ENCODE data around the gene PIM1.
"Not testable (repeated sequence)": the region's sequence is repeated elsewhere in the genome, so short reads cannot be mapped to it uniquely, and the experiment has no call there.

The PIM1 gene

DNA sequence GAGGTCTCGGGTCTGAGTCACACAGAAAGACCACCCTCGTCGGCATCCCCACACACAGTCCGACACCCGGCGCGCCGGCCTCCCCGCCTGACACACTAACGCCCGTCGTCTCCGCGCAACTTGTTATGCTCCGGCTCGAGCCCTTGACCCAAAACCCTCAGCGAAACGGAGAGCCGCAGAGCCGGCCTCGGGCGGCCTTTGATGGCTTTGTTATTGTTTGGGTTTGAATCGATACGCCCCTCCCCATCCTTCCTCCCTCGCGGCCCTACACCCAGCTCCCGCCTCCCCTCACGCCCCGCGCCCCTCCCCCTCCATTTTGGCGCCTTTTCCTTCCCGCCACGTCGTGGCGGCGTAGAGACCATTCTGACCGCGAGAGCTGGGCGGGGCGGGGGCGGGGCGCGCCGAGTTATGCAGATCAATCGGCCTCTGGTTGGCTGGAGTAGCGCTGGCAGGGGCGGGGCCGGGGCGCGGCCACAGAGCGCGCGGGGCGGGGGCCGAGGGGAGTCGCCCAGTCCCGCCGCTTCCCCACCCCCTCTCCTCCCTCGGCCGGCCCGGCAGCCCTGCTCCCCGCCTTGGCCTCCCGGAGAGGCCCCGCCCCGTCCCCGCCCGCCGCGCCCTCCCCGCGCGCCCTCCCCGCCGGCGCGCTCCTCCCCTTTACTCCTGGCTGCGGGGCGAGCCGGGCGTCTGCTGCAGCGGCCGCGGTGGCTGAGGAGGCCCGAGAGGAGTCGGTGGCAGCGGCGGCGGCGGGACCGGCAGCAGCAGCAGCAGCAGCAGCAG, at the start of gene PIM1:
PIM1 (plus strand) TSS at position 657 of the 777 bp plus-strand sequence. CDS start 424 bp downstream, outside the sequence.
- peak; percentile 99 for DNase-seq

DNA sequence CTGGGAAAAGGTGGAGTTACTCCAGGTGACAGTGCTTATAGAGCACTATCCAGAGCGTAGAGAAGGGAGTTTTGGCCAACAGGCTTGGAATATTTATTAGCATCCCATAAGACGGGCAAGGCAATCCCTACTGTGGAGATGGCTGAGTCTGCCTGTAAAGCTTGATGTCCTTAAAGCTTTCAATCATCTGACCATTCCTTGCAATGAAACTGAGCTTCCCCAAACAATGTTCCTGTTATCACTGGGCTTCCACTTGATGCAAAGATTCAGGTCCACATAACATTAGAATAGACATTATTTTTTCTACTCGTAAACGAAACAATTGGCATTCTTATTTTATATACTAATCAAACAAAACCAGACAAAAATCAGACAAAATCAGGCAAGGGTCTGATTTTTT, 48.4 kb upstream of the PIM1 start:
- DNase-seq: no peak

DNA sequence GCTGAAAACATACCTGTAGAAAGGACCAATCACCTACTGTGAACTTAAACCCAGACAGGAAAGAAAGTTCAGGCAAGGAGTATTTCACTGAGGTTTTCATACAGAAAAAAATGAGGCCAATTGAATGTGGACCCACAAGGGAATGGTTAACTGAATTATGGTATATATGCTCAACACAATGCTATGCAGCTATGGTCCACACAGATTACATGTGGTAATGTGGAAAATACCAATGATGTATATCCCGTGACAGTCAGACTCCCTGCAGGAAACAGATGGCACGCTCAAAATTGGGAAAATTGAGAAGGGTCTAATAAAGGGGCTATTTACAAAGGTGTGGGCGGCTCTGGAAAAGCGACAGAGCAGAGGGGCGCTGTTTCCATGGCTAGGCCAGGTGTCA, 47.1 kb upstream of the PIM1 start:
- no peak for DNase-seq

DNA sequence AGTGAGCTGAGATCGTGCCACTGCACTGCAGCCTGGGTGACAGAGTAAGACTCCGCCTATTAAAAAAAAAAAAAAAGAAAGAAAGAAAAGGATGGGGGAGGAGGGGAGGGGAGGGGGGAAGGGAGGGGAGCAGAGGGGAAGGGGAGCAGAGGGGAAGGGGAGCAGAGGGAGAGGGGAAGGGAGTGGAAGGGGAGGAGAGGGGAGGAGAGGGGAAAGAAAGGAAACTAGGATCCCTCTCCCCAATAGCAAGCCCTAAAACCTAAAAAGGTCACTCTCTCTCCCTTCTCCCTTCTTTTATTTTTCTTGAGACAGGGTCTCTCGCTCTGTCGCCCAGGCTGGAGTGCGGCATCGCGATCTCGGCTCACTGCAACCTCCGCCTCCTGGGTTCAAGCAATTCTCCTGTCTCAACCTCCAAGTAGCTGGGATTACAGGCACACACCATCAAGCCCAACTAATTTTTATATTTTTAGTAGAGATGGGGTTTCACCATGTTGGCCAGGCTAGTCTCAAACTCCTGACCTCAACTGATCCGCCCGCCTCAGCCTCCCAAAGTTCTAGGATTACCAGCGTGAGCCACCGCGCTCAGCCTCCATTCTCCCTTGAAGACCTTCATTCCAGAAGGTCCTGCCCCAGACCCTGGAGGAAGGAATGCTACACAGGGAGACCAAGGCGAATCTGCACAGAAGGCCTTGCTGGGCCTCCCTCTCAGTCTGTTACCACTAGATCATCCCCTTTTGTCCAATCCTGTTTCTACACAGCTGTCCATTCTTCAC, 45.8 kb upstream of the PIM1 start:
- no peak for DNase-seq

DNA sequence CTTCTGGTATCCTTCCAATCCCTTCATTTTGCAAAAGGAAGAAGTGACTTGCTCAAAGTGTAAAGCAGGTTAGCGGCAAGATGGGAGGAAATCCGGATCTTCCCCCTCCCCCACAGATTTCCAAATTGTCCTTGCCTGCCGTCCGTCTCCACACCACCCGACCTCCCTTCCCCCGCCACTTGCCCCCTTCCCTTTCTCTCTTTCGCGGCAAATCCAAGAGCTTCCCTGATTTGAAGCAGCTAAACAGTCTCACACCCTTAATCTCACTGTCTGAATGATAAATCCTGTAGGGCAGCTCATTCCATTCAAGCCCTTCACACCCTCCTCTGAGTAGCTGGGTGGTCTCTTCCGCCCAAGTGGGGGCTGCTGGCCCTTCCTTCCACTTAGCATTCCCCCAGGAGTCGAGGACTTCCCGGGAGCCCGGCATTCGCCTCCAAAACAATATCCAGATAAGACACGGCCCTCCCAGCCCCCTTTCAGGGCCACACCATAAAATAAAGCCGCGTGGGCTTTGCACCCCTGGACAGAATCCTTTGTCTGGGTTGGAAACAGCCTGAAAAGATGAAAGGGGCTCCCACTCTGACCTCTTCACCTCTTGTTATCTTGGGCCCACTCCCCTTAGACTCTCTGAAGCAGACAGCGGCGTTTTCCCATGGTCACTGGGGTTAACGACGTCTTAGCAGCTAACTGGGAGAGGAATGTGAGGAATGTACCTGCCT, 44.0 kb upstream of the PIM1 start:
- DNase-seq: no peak

DNA sequence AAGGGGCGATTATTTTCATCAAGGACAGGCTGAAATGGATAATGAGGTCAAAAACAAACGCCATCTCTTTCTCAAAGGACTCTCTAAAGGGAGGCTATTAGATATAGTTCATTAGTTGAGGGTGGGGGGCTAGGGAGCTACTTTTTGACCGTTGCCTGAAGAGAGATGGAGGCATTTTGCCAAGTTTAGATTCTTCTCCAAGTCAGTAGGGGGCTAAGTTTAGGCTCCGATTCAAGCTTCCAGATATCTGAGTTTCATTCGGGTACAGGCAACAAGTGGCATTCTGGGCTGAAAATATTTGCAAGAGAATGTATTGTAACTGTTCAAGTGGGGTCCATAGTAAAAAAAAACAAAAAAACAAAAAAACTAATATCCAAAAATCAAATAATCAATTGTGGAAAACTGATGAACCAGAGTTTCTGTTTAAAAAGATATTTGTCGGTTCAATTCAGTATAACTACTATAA, 43.4 kb upstream of the PIM1 start:
- DNase-seq: no peak

DNA sequence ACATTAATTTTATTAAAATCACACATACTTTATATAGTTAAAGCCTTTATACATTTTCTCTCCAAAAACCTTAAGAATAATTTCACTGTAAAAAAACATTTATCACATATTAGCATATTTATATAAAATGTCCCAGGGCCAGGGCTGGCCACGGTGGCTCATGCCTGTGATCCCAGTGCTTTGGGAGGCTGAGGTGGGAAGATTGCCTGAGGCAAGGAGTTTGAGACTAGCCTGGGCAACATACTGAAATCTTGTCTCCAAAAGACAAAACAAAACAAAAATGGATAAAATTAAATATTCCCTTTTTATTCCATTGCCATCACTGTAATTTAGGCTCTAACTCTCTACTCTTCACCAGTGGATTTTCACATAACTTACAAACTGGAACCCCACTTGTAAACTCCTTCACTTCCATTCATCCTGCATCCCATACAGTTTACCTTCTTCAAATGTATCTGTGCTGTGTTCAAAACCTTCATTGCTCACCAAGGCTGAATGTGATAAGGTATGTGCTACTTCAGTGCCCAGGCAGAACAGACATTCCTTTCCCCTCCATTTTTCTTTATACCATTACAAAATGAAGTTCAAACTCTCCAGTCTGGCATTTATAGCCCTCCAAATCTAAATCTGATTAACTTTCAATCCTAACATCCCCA, 42.9 kb upstream of the PIM1 start:
- DNase-seq: no peak

DNA sequence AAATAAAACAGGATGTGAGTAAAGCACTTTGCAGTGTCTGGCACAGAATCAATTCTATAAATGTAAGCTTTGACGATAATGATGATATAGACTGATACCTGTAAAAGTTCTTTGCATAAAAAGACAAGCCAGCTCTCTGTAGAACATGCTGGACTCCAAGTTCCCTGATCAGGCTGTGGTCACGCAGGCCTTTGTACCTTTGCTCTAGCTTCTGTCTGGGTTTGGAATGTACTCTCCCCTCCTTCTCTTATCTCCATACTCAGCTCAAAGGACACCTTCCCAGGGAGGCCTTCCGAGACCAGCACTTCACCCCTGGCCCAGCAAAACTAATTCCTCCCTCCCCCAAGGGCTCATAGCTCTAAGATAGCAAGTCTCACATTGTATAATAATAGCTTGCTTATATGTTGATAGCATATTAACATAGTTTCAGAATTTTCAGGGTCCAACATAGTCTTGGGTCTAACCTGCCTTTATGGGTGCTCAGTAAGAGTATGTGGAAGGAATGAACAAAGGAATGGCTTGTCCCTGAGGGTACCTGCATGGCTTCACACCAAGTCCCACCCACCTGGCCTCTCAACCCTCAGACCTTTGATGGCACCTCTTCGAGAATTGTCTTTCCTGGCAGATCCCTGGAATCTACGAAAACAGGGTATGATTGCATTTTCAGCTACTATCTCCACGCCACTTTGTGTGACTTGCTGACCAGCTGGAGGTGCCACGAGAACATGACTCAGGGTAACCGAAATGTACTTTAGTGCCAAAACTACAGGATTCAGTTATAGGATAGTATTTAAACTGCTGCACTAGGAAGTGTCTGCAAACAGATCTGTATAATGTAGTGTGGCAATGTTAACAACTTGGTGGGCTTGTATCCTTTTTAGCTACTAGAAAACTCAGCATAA, 41.7 kb upstream of the PIM1 start:
- DNase-seq: no peak

DNA sequence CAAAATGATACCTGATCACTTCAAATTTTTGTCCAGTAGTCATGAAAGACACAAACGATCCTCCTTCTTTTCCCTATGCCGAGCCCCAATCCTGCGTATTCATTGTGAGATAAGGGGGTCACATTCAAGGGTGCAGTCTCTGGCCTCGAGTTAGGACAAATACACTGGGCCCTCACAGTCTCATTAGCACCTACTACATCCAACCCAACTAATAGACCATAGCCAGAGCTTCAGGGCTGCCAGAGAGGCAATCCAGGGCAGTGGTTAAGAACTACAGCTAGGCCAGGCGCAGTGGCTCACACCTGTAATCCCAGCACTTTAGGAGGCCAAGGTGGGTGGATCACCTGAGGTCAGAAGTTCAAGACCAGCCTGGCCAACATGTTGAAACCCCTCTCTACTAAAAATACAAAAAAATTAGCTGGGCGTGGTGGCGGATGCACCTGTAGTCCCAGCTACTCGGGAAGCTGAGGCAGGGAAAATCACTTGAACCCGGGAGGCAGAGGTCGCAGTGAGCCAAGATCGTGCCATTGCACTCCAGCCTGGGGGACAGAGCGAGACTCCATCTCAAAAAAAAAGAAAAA, 41.0 kb upstream of the PIM1 start:
- not testable (repeated sequence) for DNase-seq

DNA sequence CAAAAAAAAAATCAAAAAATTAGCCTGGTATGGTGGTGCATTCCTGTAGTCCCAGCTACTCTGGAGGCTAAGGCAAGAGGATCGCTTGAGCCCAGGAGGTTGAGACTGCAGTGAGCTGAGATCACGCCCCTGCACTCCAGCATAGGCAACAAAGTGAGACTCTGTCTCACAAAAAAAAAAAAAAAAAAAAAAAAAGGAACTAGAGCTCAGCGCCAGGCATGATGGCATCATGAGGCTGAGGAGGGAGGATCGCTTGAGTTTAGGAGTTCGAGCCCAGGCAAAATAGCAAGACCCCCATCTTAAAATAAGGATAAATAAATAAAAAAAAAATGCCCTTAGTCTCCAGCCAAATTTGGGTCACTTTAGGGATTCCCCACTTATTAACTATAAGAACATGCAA, 40.4 kb upstream of the PIM1 start:
- no peak for DNase-seq

DNA sequence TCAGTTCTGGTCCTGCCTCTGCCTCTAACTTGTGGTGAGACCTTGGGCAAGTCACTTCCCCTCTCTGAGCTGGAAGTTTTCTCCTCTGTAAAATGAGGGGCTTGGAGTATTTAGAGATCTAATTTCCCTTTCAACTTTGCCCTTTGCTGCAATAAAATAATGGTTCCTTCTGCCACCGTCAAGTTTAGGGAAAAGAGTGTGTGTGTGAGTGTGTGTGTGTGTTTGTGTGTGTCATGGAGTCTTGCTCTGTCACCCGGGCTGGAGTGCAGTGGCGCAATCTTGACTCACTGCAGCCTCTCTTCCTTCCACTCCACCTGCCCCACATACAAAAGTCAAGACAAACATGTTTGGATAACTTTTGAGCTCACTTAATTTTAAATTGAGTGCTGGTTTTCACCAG, 39.2 kb upstream of the PIM1 start:
- no peak for DNase-seq

DNA sequence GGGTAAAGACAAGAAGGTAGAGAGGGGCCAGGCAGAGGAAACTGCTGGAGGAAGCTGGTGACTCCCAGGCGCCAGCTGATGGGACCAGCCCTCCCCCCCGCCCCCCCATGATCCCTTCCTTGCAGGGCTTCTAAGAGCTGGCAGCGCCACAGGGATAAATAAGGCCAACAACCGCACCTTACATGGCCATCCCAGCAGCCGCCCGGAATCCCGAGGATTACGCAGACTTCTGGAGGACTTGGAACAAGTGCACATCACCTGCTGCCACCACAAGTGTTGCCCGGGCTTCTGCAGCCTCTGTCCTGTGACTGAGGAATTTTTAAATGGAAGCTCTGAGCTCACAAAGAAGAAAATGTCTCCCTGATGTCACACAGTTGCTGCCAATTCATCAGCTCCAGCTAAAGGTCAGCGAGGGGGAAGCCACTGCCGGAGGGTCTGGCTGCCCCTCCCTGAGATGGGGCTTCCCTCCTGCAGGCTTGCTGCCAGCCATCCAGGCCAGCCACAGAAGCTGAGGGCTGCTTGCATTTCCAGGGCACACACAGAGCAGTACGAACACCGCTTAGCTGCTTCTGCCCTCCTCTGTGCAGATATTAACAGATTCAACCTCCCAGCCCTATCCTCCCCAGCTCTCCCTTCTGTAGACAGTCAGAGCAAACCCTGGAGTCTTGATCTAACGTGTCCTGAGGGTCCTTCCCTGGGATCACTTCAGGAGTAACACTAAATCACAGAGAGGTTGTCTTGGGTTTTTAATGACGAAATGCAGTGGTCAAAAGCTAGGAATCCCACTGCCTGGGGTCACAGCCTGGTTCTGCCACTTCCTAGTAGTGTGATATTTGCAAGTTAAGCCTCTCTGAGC, 38.6 kb upstream of the PIM1 start:
- DNase-seq: no peak

DNA sequence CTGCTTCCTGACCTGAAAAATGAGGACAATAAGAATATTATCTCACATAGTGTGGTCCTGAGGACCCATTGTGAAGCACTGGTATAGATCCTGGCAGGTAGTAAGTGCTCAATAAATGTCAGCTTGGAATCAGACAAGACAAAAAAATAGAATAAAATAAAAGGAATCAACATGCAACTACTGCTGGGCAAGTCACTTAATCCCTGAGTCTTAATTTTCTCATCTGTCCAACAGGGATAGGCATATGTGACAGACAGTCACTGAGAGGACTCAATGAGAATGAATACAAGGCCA, 38.0 kb upstream of the PIM1 start:
- DNase-seq: no peak

DNA sequence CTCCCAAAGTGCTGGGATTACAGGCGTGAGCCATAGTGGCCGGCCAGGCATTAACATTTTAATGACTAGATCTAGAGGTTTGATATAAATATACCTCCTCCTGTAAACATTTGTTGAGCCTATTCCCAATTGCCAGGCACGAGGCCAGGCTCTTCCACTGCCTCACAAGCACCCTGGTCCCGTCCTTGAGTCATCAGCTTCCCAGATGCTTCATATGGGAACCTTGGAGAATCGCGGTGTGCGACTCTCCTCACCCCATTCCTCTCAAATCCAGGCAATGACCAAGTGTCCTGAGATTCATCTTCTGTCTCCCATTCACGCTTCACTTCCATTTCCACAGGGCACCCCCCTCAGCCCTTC, 35.9 kb upstream of the PIM1 start:
- no peak for DNase-seq

DNA sequence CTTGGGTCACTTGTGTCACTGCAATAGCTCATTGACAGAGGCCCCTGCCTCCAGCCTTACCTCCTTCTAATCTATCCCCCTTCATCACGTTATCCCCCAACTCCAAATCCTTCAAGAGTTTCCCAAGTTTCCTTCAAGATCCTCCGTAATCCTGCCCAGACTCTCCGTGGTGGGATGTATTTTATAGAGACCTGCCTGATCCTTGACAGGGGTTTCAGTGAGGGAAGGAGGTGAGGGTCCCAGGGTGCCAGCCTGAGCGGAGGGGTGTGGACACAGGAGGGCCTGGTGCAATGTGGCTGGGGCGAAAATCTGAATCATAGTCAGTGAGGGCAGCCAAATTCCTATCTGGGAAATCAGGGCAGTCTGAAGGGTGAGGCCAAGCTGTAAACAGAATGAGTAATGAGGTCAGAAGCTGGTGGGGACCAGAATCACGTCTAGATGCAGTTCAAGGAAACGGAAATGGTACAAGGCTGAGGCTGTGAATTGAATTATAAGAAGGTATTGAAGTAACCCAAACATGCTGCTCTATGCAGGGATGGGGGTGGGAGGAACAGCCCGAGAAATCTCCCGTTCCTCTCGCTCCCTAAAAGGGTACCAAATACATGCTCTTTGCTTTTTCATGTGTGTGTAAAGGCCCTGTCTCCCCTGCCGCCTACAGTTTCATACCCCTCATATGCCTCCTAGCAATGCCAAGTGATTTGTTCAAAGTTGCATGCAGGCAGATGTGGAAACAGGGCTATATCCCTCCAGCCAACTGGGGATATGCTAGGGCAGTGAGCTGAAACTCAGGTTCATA, 35.4 kb upstream of the PIM1 start:
- no peak for DNase-seq

DNA sequence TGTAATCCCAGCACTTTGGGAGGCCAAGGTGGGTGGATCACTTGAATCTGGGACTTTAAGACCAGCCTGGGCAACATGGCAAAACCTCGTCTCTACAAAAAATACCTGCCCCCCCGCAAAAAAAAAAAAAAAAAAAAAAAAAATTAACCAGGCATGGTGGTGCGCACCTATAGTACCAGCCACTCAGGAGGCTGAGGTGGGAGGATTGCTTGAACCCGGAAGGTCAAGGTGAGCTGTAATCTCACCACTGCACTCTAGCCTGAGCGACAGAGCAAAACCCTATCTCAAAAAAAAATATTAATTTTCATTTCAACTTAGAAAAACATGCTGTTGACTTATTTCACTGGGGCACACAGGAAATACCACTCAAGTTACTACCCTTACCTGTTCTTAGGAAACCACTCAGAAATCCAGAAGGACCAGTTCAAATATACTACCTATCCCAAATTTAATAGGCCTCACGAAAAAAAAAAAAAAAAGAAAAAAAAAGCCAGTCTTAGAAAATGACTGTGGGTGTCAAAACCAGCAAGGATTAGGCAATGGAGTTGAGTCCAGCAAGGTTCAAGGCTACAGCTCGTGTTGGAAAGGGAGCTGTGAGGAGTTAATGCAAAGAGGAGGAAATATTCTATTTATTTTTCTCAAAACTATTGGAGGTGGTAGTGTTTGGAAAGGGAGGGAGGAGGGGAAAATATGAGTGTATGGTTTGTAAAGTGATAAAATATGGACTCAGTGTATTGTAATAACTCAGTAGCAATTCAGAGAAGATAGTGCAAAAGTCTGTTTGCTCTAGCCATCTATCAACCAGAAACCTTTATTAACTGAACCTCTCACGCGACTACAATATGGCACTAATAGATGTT, 33.9 kb upstream of the PIM1 start:
- no peak for DNase-seq

DNA sequence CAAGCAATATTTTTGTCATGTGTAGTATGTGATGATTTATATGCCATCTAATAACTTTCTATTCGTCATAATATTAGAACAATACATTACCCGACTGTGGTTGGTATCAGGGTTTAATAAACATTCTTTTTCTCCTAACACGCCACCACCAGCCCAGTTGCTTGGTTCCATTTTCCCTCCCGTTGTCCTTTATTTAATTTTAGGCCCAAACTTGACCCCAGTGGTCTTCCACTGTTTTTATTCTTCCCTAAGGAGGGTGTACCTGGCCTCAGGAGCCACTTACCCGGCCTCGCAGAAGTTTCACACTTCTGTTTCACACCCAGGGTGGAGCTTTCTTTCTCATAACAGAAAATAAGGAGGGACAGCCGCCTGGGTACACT, 33.1 kb upstream of the PIM1 start:
- DNase-seq: no peak

DNA sequence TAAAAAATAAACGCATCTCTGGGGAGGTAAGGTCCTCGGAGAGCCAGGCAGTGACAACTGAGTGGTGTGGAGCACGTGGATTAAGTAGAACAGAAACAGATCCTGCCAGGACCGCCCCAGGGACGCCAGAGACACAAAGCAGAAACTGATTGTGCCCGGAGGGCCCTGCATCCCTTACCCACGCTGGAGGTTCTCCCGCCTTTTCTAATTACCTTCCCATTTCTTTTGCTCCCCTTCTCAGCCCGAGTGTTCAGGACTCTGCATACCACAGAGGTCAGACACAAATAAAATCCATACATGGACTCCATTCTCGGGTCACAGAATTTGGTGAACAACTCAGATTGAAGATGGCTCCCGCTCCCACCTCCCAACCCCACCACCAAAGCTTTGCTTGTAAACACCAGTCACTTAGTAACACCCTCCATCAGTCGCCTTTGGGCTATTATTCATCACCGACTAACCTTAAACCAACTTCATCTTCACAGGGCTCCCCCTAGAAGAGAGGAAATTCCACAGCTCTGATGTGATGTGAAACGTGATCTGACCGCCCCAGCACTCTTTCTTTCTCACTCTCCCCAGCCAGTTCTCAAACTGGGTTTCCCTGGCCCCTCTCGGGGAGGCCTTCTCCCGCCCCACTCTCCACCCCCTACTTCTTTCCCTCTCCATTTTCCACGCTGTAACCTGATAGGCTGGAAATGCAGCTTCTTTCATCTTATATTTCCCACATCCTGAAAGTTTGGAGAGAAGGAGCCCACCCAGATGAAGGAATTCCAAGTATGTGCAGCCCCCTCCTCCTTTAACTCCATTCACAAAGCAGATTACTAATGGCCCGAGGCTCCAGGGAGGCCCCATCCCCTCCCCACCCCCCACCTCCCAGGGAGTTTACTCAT, 32.5 kb upstream of the PIM1 start:
- no peak for DNase-seq

Measured in NCI-H345 (cell line).